ENCODE data around the gene PTMS.
A peak's percentile ranks its signal among the peaks of the same experiment; 100 is the strongest.

The PTMS gene

GRCh38 chr12:6766651-6767349 is 637 bp downstream of the PTMS start:
- peak overlapping the region; percentile 36 for H4K91ac ChIP-seq (ENCODE audit: low read length)
- peak overlapping the region in 1 of 2 experiments; percentile 48 for H3K14ac ChIP-seq (ENCODE audit: low read length in 2 of 2)
- peak overlapping the region in 1 of 2 experiments; percentile 49 for H3K23ac ChIP-seq (ENCODE audit: low read length in 2 of 2)
- no peak overlapping the region for H2AFZ ChIP-seq (ENCODE audit: low read depth, low read length)
- H2BK12ac ChIP-seq (ENCODE audit: low read length in 2 of 2), result peak overlapping the region in 1 of 2 experiments; percentile 77
- H2BK5ac ChIP-seq (ENCODE audit: low read depth, low read length, poor library complexity, severe bottlenecking), result no peak overlapping the region
- peak overlapping the region; percentile 51 to 84 for H3K4ac ChIP-seq (ENCODE audit: low read depth in 1 of 2, low read length in 2 of 2)
- H3K4me3 ChIP-seq (ENCODE audit: insufficient read depth in 1 of 2, low read depth in 1 of 2, low read length in 2 of 2), result peak overlapping the region; percentile 82 to 84
- H3K79me1 ChIP-seq (replicated peaks; ENCODE audit: low read length, poor library complexity, severe bottlenecking), result peaks cover 6% of the 10 kb centered on the region
- peak; percentile 71 for DNase-seq
- H3K4me1 ChIP-seq (ENCODE audit: control insufficient read depth, insufficient read depth, low read depth, low read length), result peaks cover 36% of the 10 kb centered on the region
- peak overlapping the region; percentile 88 to 90 for H3K18ac ChIP-seq (ENCODE audit: low read depth in 1 of 2, low read length in 2 of 2)
- H2BK120ac ChIP-seq (ENCODE audit: low read depth, low read length), result peak overlapping the region; percentile 78
- WGBS, result 1% methylated on average over 65 of the region's 88 CpGs
- peak overlapping the region; percentile 54 for H2BK15ac ChIP-seq (ENCODE audit: low read depth, poor library complexity, severe bottlenecking)
- peak overlapping the region; percentile 54 for H3K27ac ChIP-seq (ENCODE audit: low read length, poor library complexity, severe bottlenecking)
- peak overlapping the region; percentile 89 for H3K9ac ChIP-seq (ENCODE audit: low read length)
- no peak overlapping the region for H2AK5ac ChIP-seq (ENCODE audit: low read length, severe bottlenecking)
- peaks cover 18 to 25% of the 10 kb centered on the region in 2 experiments for H3K36me3 ChIP-seq (ENCODE audit: control insufficient read depth in 1 of 2, insufficient read depth in 2 of 2, low read depth in 1 of 2, low read length in 2 of 2)
- no peaks in the 10 kb centered on the region for H3K27me3 ChIP-seq (ENCODE audit: control insufficient read depth in 1 of 2, insufficient read depth in 1 of 2, low read length in 2 of 2)
- peak overlapping the region; percentile 81 for H4K8ac ChIP-seq (ENCODE audit: low read length)
- no peaks in the 10 kb centered on the region for H3K9me3 ChIP-seq (ENCODE audit: control insufficient read depth, low read length)
- peak overlapping the region; percentile 44 for H3K4me2 ChIP-seq (ENCODE audit: low read length, poor library complexity, severe bottlenecking)

- Histone ChIP-seq H3K79me1 (replicated peaks; ENCODE audit: low read length, poor library complexity, severe bottlenecking) (peaks cover 6% of the 10 kb centered on the region), H3K9ac (ENCODE audit: low read length) (peak overlapping the region; percentile 89), H3K4ac (ENCODE audit: low read depth in 1 of 2, low read length in 2 of 2) (peak overlapping the region; percentile 46 to 67), H3K27ac (ENCODE audit: low read length, poor library complexity, severe bottlenecking) (peak overlapping the region; percentile 54), H3K9me3 (ENCODE audit: control insufficient read depth, low read length) (no peaks in the 10 kb centered on the region), H3K36me3 (ENCODE audit: control insufficient read depth in 1 of 2, insufficient read depth in 2 of 2, low read depth in 1 of 2, low read length in 2 of 2) (peaks cover 18 to 31% of the 10 kb centered on the region in 2 experiments), H2BK120ac (ENCODE audit: low read depth, low read length) (no peak overlapping the region), H3K14ac (ENCODE audit: low read length in 2 of 2) (peak overlapping the region in 1 of 2 experiments; percentile 92), H3K4me3 (ENCODE audit: insufficient read depth in 1 of 2, low read depth in 1 of 2, low read length in 2 of 2) (peak overlapping the region; percentile 82 to 84), H2BK15ac (ENCODE audit: low read depth, poor library complexity, severe bottlenecking) (peak overlapping the region; percentile 44), H4K8ac (ENCODE audit: low read length) (no peak overlapping the region), H3K4me2 (ENCODE audit: low read length, poor library complexity, severe bottlenecking) (peak overlapping the region; percentile 85), H2AFZ (ENCODE audit: low read depth, low read length) (no peak overlapping the region), H3K27me3 (ENCODE audit: control insufficient read depth in 1 of 2, insufficient read depth in 1 of 2, low read length in 2 of 2) (peaks cover 0 to 2% of the 10 kb centered on the region in 2 experiments), H3K18ac (ENCODE audit: low read depth in 1 of 2, low read length in 2 of 2) (peak overlapping the region; percentile 88 to 90), H3K23ac (ENCODE audit: low read length in 2 of 2) (peak overlapping the region in 1 of 2 experiments; percentile 6), H3K4me1 (ENCODE audit: control insufficient read depth, insufficient read depth, low read depth, low read length) (peaks cover 36% of the 10 kb centered on the region), H2BK12ac (ENCODE audit: low read length in 2 of 2) (peak overlapping the region in 1 of 2 experiments; percentile 23), H2BK5ac (ENCODE audit: low read depth, low read length, poor library complexity, severe bottlenecking) (no peak overlapping the region), H4K91ac (ENCODE audit: low read length) (peak overlapping the region; percentile 14), H2AK5ac (ENCODE audit: low read length, severe bottlenecking) (no peak overlapping the region)
- 2% methylated on average over 37 of the region's 44 CpGs for WGBS
- peak; percentile 63 for DNase-seq
Observed at GRCh38 chr12:6767353-6768319, 1.5 kb downstream of the PTMS start.

GRCh38 chr12:6768437-6768914 is 2.3 kb downstream of the PTMS start:
- Histone ChIP-seq H3K27ac (ENCODE audit: low read length, poor library complexity, severe bottlenecking) (no peak overlapping the region), H3K9me3 (ENCODE audit: control insufficient read depth, low read length) (no peaks in the 10 kb centered on the region), H4K91ac (ENCODE audit: low read length) (no peak overlapping the region), H2AFZ (ENCODE audit: low read depth, low read length) (no peak overlapping the region), H2BK15ac (ENCODE audit: low read depth, poor library complexity, severe bottlenecking) (no peak overlapping the region), H3K18ac (ENCODE audit: low read depth in 1 of 2, low read length in 2 of 2) (no peak overlapping the region), H2AK5ac (ENCODE audit: low read length, severe bottlenecking) (peak overlapping the region; percentile 44), H3K4me1 (ENCODE audit: control insufficient read depth, insufficient read depth, low read depth, low read length) (peaks cover 40% of the 10 kb centered on the region), H3K4ac (ENCODE audit: low read depth in 1 of 2, low read length in 2 of 2) (peak overlapping the region in 1 of 2 experiments; percentile 15), H3K9ac (ENCODE audit: low read length) (peak overlapping the region; percentile 89), H3K36me3 (ENCODE audit: control insufficient read depth in 1 of 2, insufficient read depth in 2 of 2, low read depth in 1 of 2, low read length in 2 of 2) (peaks cover 18 to 36% of the 10 kb centered on the region in 2 experiments), H3K79me1 (replicated peaks; ENCODE audit: low read length, poor library complexity, severe bottlenecking) (peaks cover 6% of the 10 kb centered on the region), H3K4me3 (ENCODE audit: insufficient read depth in 1 of 2, low read depth in 1 of 2, low read length in 2 of 2) (peak overlapping the region; percentile 82 to 84), H2BK5ac (ENCODE audit: low read depth, low read length, poor library complexity, severe bottlenecking) (no peak overlapping the region), H3K4me2 (ENCODE audit: low read length, poor library complexity, severe bottlenecking) (peak overlapping the region; percentile 85), H3K23ac (ENCODE audit: low read length in 2 of 2) (peak overlapping the region; percentile 23 to 42), H3K27me3 (ENCODE audit: control insufficient read depth in 1 of 2, insufficient read depth in 1 of 2, low read length in 2 of 2) (peaks cover 8 to 10% of the 10 kb centered on the region in 2 experiments), H4K8ac (ENCODE audit: low read length) (peak overlapping the region; percentile 51), H3K14ac (ENCODE audit: low read length in 2 of 2) (peak overlapping the region in 1 of 2 experiments; percentile 91), H2BK120ac (ENCODE audit: low read depth, low read length) (no peak overlapping the region), H2BK12ac (ENCODE audit: low read length in 2 of 2) (peak overlapping the region in 1 of 2 experiments; percentile 18)
- 7% methylated on average over 2 of the region's 6 CpGs for WGBS
- DNase-seq, result peak; percentile 15

Measured in mesenchymal stem cell (in vitro differentiated cells and primary cell).